Lower leg skin (tissue), 3 donors: ENCODE measurements around the gene SETD1A.

Experiments
- POLR2A ChIP-seq, 2 donors: fragments of 450-650 bp; IDR thresholded peaks; one replicate each; pipeline ENCODE4 v1.6.1; 2016 to 2017; ENCODE audit warnings: antibody characterized with exemption in 2 of 2, mild to moderate bottlenecking in 1 of 2, moderate library complexity in 1 of 2
- TF ChIP-seq, protein P1 (sequence below), 3 donors: fragments of 450-650 bp; IDR thresholded peaks; one replicate each; pipeline ENCODE4 v1.5.1; 2016; ENCODE audit warnings: antibody characterized with exemption in 3 of 3, mild to moderate bottlenecking in 3 of 3, moderate library complexity in 2 of 3

GRCh38 chr16:30951750-30952149 lies 5.8 kb upstream of the SETD1A start:
- TF ChIP-seq POLR2A (IDR thresholded peaks at IDR 0.05) = no peak
- TF ChIP-seq, protein P1, sequence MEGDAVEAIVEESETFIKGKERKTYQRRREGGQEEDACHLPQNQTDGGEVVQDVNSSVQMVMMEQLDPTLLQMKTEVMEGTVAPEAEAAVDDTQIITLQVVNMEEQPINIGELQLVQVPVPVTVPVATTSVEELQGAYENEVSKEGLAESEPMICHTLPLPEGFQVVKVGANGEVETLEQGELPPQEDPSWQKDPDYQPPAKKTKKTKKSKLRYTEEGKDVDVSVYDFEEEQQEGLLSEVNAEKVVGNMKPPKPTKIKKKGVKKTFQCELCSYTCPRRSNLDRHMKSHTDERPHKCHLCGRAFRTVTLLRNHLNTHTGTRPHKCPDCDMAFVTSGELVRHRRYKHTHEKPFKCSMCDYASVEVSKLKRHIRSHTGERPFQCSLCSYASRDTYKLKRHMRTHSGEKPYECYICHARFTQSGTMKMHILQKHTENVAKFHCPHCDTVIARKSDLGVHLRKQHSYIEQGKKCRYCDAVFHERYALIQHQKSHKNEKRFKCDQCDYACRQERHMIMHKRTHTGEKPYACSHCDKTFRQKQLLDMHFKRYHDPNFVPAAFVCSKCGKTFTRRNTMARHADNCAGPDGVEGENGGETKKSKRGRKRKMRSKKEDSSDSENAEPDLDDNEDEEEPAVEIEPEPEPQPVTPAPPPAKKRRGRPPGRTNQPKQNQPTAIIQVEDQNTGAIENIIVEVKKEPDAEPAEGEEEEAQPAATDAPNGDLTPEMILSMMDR (IDR thresholded peaks at IDR 0.05) = no peak
